Muscle of leg (tissue), 11 donors: ENCODE measurements around the gene VCL. TPM values are rescaled to one million over a fixed set of nuclear protein-coding genes. Genes with fewer than 3 reads are reported as not detected.
"Not testable (repeated sequence)": the region's sequence is repeated elsewhere in the genome, so short reads cannot be mapped to it uniquely, and the experiment has no call there.

Experiments
- DNase-seq: peaks from one replicate; pipeline ENCODE4 v3.0.0; 2013
- H3K27ac ChIP-seq: one replicate; pipeline ENCODE4 v1.5.1; 2013; ENCODE audit warnings: mild to moderate bottlenecking, low read length, control low read depth
- H3K27me3 ChIP-seq: one replicate; pipeline ENCODE4 v1.6.1; 2013; ENCODE audit warnings: low read length; ENCODE audit not compliant: control insufficient read depth, insufficient read depth
- H3K36me3 ChIP-seq: one replicate; pipeline ENCODE4 v1.6.1; 2013; ENCODE audit warnings: low read length; ENCODE audit not compliant: control insufficient read depth, insufficient read depth
- H3K4me1 ChIP-seq: one replicate; pipeline ENCODE4 v1.6.1; 2013; ENCODE audit warnings: low read length; ENCODE audit not compliant: control insufficient read depth, insufficient read depth
- H3K4me3 ChIP-seq: one replicate; pipeline ENCODE4 v1.5.1; 2013; ENCODE audit warnings: low read length, control low read depth
- H3K9me3 ChIP-seq: replicated peaks from 2 replicates; pipeline ENCODE4 v1.6.1; 2013; ENCODE audit warnings: low read depth, low read length; ENCODE audit not compliant: control insufficient read depth
- WGBS: methylation state at CpG from one replicate; pipeline ENCODE4 v1.1.5; 2013; ENCODE audit warnings: missing lambda C conversion rate; ENCODE audit not compliant: insufficient coverage; 5-methylcytosine and 5-hydroxymethylcytosine counted together
- polyA plus RNA-seq, 8 donors: library from polyadenylated mRNA; unstranded; fragments of 120-200 nt; gene quantifications; one replicate each; pipeline versions ENCODE4 v1.2.1 to v1.2.3, GENCODE V29; 2013; ENCODE audit warnings: inconsistent platforms in 1 of 8, low replicate concordance in 1 of 8; ENCODE audit not compliant: insufficient read length in 8 of 8, insufficient read depth in 1 of 8
- total RNA-seq: library from RNA; stranded (reverse); fragments of 120-200 nt; gene quantifications from one replicate; pipeline ENCODE4 v1.2.4, GENCODE V29; 2013

Gene VCL
- total and polyA plus RNA-seq, 9 donors: 99.2 to 153 (median 124) TPM

- H3K4me1 ChIP-seq: no peaks in the 10 kb centered on the region
- H3K9me3 ChIP-seq: no peaks in the 10 kb centered on the region
- no peak overlapping the region for H3K27ac ChIP-seq
- H3K4me3 ChIP-seq: no peak overlapping the region
- DNase-seq: no peak
- H3K36me3 ChIP-seq: peaks cover 29% of the 10 kb centered on the region
- no peaks in the 10 kb centered on the region for H3K27me3 ChIP-seq
- WGBS: 100% methylated on average over 2 of the region's 5 CpGs
Measured at GRCh38 chr10:74137992-74138391, 140.1 kb downstream of the VCL start.

- not testable (repeated sequence) for H3K9me3 ChIP-seq, H3K4me1 ChIP-seq, H3K27me3 ChIP-seq, H3K27ac ChIP-seq, DNase-seq, H3K4me3 ChIP-seq
- no CpG with 5 or more reads among the region's 5 CpGs for WGBS
- peaks cover 25% of the 10 kb centered on the region for H3K36me3 ChIP-seq
Measured at GRCh38 chr10:74138596-74138995, 140.7 kb downstream of the VCL start.

GRCh38 chr10:74139981-74140380 lies 142.1 kb downstream of the VCL start:
- H3K4me1 ChIP-seq: no peaks in the 10 kb centered on the region
- no peak for DNase-seq
- peaks cover 22% of the 10 kb centered on the region for H3K36me3 ChIP-seq
- H3K27me3 ChIP-seq: no peaks in the 10 kb centered on the region
- WGBS: 96% methylated on average over 18 of the region's 18 CpGs
- H3K4me3 ChIP-seq: no peak overlapping the region
- no peak overlapping the region for H3K27ac ChIP-seq
- no peaks in the 10 kb centered on the region for H3K9me3 ChIP-seq

- no peak overlapping the region for H3K4me3 ChIP-seq
- H3K27ac ChIP-seq: no peak overlapping the region
- H3K4me1 ChIP-seq: no peaks in the 10 kb centered on the region
- peaks cover 22% of the 10 kb centered on the region for H3K36me3 ChIP-seq
- H3K9me3 ChIP-seq: no peaks in the 10 kb centered on the region
- no peak for DNase-seq
- no peaks in the 10 kb centered on the region for H3K27me3 ChIP-seq
- WGBS: no CpG with 5 or more reads among the region's 2 CpGs
Measured at GRCh38 chr10:74140553-74140952, 142.6 kb downstream of the VCL start.

- H3K27me3 ChIP-seq: no peaks in the 10 kb centered on the region
- no peak overlapping the region for H3K27ac ChIP-seq
- no peak overlapping the region for H3K4me3 ChIP-seq
- peaks cover 14% of the 10 kb centered on the region for H3K36me3 ChIP-seq
- peak; percentile 80 for DNase-seq
- no peaks in the 10 kb centered on the region for H3K9me3 ChIP-seq
- WGBS: no CpG with 5 or more reads among the region's 2 CpGs
- H3K4me1 ChIP-seq: peaks cover 3% of the 10 kb centered on the region
Measured at GRCh38 chr10:74145133-74145532, 147.2 kb downstream of the VCL start.

GRCh38 chr10:74146980-74147379 lies 149.1 kb downstream of the VCL start:
- WGBS: no CpG with 5 or more reads among the region's 10 CpGs
- DNase-seq, H3K27ac ChIP-seq, H3K27me3 ChIP-seq, H3K4me1 ChIP-seq, H3K9me3 ChIP-seq, H3K4me3 ChIP-seq: not testable (repeated sequence)
- peaks cover 14% of the 10 kb centered on the region for H3K36me3 ChIP-seq

GRCh38 chr10:74150204-74150989 lies 152.5 kb downstream of the VCL start, which contains the start of gene AP3M1:
Gene AP3M1, minus strand, starts transcription at chr10:74150828. Its CDS starts 12,449 bp downstream, at chr10:74138379.
- Histone ChIP-seq H3K36me3 (peaks cover 8% of the 10 kb centered on the region), H3K9me3 (no peaks in the 10 kb centered on the region), H3K4me3 (peak within 1 kb of the TSS; percentile 97), H3K4me1 (peaks cover 5% of the 10 kb centered on the region), H3K27ac (peak within 1 kb of the TSS; percentile 95), H3K27me3 (no peaks in the 10 kb centered on the region)
- DNase-seq: no peak
- WGBS: 0% methylated on average over 21 of the region's 32 CpGs

GRCh38 chr10:74150990-74151878 lies 153.3 kb downstream of the VCL start, which contains the start of gene ADK:
Gene ADK, plus strand, starts transcription at chr10:74151221. Its CDS starts 58 bp downstream, at chr10:74151279.
- Histone ChIP-seq H3K9me3 (no peaks in the 10 kb centered on the region), H3K36me3 (peaks cover 6% of the 10 kb centered on the region), H3K27me3 (no peaks in the 10 kb centered on the region), H3K4me1 (peaks cover 5% of the 10 kb centered on the region), H3K4me3 (peak within 1 kb of the TSS; percentile 97), H3K27ac (peak within 1 kb of the TSS; percentile 95)
- peak; percentile 99 for DNase-seq
- 1% methylated on average over 45 of the region's 57 CpGs for WGBS

- Histone ChIP-seq H3K4me1 (peaks cover 8% of the 10 kb centered on the region), H3K36me3 (peaks cover under 1% of the 10 kb centered on the region), H3K27ac (peak overlapping the region; percentile 95), H3K27me3 (no peaks in the 10 kb centered on the region), H3K4me3 (peak overlapping the region; percentile 97), H3K9me3 (no peaks in the 10 kb centered on the region)
- no peak for DNase-seq
- WGBS: 50% methylated on average over 1 of the region's 5 CpGs
Measured at GRCh38 chr10:74151879-74152722, 154.2 kb downstream of the VCL start.
